ENCODE measurements around the gene UVRAG. TPM values are rescaled to one million over a fixed set of nuclear protein-coding genes. Genes with fewer than 3 reads are reported as not detected.

Gene UVRAG
- total RNA-seq, 1 donor from 2014 or later: 17.8 TPM

DNA sequence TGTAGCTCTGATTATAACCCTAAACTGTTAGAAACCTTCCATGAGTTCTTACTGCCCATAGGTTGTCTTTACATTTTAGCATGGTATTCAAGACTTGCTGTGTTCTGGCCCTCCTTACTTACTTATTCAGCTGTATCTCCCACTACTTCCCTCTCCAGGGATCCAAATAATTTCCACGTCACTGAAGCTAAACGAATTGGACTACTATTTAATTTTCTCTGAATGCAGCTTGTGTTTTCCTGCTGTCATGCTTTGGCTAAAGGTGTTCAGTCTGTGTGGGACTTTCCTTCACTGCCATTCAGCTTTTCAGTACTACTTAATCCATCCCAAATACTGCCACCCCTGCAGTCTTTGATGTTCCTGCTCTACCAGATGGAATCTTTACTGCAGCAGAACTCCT, 88.3 kb downstream of the UVRAG start:
- Mint-ChIP-seq H3K36me3 (ENCODE audit: unreplicated experiment) (no peaks in the 10 kb centered on the region), H3K27ac (ENCODE audit: unreplicated experiment) (no peak overlapping the region), H3K27me3 (ENCODE audit: unreplicated experiment) (no peaks in the 10 kb centered on the region), H3K4me3 (ENCODE audit: unreplicated experiment) (no peak overlapping the region), H3K4me1 (ENCODE audit: low read depth, unreplicated experiment) (peaks cover 3% of the 10 kb centered on the region), H3K9me3 (ENCODE audit: unreplicated experiment) (no peaks in the 10 kb centered on the region)
- TF ChIP-seq, protein P1, sequence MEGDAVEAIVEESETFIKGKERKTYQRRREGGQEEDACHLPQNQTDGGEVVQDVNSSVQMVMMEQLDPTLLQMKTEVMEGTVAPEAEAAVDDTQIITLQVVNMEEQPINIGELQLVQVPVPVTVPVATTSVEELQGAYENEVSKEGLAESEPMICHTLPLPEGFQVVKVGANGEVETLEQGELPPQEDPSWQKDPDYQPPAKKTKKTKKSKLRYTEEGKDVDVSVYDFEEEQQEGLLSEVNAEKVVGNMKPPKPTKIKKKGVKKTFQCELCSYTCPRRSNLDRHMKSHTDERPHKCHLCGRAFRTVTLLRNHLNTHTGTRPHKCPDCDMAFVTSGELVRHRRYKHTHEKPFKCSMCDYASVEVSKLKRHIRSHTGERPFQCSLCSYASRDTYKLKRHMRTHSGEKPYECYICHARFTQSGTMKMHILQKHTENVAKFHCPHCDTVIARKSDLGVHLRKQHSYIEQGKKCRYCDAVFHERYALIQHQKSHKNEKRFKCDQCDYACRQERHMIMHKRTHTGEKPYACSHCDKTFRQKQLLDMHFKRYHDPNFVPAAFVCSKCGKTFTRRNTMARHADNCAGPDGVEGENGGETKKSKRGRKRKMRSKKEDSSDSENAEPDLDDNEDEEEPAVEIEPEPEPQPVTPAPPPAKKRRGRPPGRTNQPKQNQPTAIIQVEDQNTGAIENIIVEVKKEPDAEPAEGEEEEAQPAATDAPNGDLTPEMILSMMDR (IDR thresholded peaks at IDR 0.05; ENCODE audit: partially characterized antibody, unreplicated experiment): no peak
- DNase-seq: no peak

DNA sequence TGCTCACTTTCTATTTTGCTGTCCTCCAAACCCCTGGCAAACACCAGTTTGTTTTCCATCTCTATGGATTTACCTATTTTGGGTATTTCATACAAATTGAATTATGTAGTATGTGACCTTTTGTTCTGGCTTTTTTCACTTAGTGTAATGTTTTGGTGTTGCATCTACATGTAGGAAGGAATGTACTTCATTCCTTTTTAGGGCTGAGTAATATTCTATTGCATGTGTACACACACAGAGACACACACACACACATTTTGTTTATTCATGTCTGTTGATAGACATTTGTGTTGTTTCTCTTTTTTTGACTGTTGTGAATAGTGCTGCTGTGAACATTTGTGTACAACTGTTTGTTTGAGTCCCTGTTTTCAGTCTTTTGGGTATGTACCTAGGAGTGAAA, 90.4 kb downstream of the UVRAG start:
- Mint-ChIP-seq H3K27me3 (ENCODE audit: unreplicated experiment) (no peaks in the 10 kb centered on the region), H3K4me1 (ENCODE audit: low read depth, unreplicated experiment) (peaks cover 3% of the 10 kb centered on the region), H3K9me3 (ENCODE audit: unreplicated experiment) (no peaks in the 10 kb centered on the region), H3K36me3 (ENCODE audit: unreplicated experiment) (no peaks in the 10 kb centered on the region), H3K27ac (ENCODE audit: unreplicated experiment) (no peak overlapping the region), H3K4me3 (ENCODE audit: unreplicated experiment) (no peak overlapping the region)
- TF ChIP-seq, protein P1 (IDR thresholded peaks at IDR 0.05; ENCODE audit: partially characterized antibody, unreplicated experiment): no peak
- DNase-seq: no peak

DNA sequence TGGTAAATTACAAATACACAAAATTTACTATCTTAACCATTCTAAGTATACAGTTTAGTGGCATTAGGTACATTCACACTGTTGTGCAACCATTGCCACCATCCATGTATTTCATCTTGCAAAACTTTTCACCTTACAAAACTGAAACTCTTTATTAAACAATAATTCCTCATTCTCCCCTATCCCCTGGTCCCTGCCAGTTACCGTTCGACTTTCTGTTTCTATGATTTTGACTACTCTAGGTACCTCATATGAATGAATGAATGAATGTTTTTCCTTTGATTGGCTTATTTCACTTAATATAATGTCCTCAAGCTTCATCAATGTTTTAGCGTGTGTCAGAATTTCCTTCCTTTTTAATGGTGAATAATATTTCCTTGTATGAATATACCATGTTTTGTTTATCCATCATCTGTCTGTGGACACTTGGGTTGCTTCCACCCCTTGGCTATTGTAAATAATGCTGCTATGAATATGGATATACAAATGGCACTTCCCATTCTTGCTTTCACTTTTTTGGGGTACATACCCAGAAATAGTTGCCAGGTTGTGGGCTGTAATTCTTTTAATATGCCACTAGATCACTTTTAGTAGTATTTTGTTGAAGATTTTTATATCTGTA, 93.0 kb downstream of the UVRAG start:
- DNase-seq: no peak
- no peaks in the 10 kb centered on the region for H3K27me3 Mint-ChIP-seq (ENCODE audit: unreplicated experiment)
- H3K4me1 Mint-ChIP-seq (ENCODE audit: low read depth, unreplicated experiment): peaks cover 3% of the 10 kb centered on the region
- no peaks in the 10 kb centered on the region for H3K9me3 Mint-ChIP-seq (ENCODE audit: unreplicated experiment)
- no peaks in the 10 kb centered on the region for H3K36me3 Mint-ChIP-seq (ENCODE audit: unreplicated experiment)
- no peak overlapping the region for H3K27ac Mint-ChIP-seq (ENCODE audit: unreplicated experiment)
- H3K4me3 Mint-ChIP-seq (ENCODE audit: unreplicated experiment): no peak overlapping the region
- TF ChIP-seq, protein P1 (IDR thresholded peaks at IDR 0.05; ENCODE audit: partially characterized antibody, unreplicated experiment): no peak

DNA sequence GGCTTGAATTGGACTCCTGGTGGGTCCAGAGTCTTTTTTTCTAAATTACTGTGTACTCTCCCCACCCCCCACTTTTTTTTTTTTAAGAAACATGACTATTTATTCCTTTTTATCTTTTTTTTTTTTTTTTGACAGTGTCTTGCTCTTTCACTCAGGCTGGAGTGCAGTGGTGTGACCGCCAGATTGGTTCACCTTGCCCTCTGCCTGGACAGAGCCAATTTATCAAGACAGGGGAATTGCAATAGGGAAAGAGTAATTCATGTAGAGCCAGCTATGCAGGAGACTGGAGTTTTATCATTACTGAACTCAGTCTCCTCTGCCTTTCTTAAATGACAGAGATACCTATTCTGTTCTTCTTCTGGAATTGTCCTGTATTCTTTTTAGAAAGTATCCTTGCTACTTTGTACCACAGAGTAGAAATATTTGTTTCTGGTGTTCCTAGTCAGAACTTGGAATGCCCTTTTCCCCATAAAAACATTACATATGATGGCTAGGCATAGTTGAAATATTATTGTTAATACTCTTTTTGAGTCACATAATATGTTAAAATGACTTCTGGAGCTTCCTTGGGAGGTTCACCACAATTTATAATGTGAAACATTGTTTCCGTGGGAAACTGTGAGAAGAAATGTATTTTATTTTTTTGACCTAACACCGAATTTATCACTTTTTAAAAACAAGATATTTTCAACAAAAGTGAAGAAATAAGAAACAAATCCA, 95.6 kb downstream of the UVRAG start:
- H3K9me3 Mint-ChIP-seq (ENCODE audit: unreplicated experiment): no peaks in the 10 kb centered on the region
- no peak overlapping the region for H3K4me3 Mint-ChIP-seq (ENCODE audit: unreplicated experiment)
- H3K27me3 Mint-ChIP-seq (ENCODE audit: unreplicated experiment): no peaks in the 10 kb centered on the region
- no peak overlapping the region for H3K27ac Mint-ChIP-seq (ENCODE audit: unreplicated experiment)
- no peak for DNase-seq
- H3K36me3 Mint-ChIP-seq (ENCODE audit: unreplicated experiment): no peaks in the 10 kb centered on the region
- no peaks in the 10 kb centered on the region for H3K4me1 Mint-ChIP-seq (ENCODE audit: low read depth, unreplicated experiment)
- TF ChIP-seq, protein P1 (IDR thresholded peaks at IDR 0.05; ENCODE audit: partially characterized antibody, unreplicated experiment): no peak

DNA sequence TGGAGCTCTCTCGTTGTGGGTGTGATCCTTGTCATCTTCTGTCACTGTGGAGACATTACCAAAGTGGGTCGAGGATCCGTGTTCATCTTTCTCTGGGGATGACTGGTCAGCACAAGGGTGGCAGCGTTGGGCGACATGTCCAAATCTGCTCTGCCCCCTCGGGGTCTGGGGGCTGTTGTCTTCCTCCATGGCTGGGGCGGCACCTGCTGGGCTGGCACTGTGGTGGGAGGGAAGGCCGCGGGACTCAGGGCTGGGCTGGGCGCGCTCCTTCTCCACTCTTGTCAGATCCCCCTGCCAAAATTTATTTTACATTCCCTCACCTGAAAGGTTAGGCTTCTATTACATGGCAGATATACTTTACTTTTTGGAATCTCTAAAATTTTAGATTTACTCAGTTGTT, 96.4 kb downstream of the UVRAG start:
- Mint-ChIP-seq H3K4me1 (ENCODE audit: low read depth, unreplicated experiment) (no peaks in the 10 kb centered on the region), H3K9me3 (ENCODE audit: unreplicated experiment) (no peaks in the 10 kb centered on the region), H3K4me3 (ENCODE audit: unreplicated experiment) (no peak overlapping the region), H3K36me3 (ENCODE audit: unreplicated experiment) (no peaks in the 10 kb centered on the region), H3K27me3 (ENCODE audit: unreplicated experiment) (no peaks in the 10 kb centered on the region), H3K27ac (ENCODE audit: unreplicated experiment) (no peak overlapping the region)
- TF ChIP-seq, protein P1 (IDR thresholded peaks at IDR 0.05; ENCODE audit: partially characterized antibody, unreplicated experiment): no peak
- no peak for DNase-seq

All from glutamatergic neuron (in vitro differentiated cells).